Measurements from ENCODE around the gene SNURF. TPM values are rescaled to one million over a fixed set of nuclear protein-coding genes. Genes with fewer than 3 reads are reported as not detected.
"Not testable (repeated sequence)": the region's sequence is repeated elsewhere in the genome, so short reads cannot be mapped to it uniquely, and the experiment has no call there.

Gene SNURF
- total RNA-seq, 1 donor from 2014 or later: 33.1 TPM

- Mint-ChIP-seq H3K4me1 (no peaks in the 10 kb centered on the region), H3K36me3 (peaks cover 38% of the 10 kb centered on the region), H3K9me3 (peaks cover 20% of the 10 kb centered on the region), H3K27me3 (ENCODE audit: low read depth) (no peaks in the 10 kb centered on the region), H3K27ac (no peak overlapping the region), H3K4me3 (no peak overlapping the region)
- DNase-seq (ENCODE audit: low spot score in 2 of 2, unreplicated experiment in 2 of 2): no peak
- TF ChIP-seq, protein P1, sequence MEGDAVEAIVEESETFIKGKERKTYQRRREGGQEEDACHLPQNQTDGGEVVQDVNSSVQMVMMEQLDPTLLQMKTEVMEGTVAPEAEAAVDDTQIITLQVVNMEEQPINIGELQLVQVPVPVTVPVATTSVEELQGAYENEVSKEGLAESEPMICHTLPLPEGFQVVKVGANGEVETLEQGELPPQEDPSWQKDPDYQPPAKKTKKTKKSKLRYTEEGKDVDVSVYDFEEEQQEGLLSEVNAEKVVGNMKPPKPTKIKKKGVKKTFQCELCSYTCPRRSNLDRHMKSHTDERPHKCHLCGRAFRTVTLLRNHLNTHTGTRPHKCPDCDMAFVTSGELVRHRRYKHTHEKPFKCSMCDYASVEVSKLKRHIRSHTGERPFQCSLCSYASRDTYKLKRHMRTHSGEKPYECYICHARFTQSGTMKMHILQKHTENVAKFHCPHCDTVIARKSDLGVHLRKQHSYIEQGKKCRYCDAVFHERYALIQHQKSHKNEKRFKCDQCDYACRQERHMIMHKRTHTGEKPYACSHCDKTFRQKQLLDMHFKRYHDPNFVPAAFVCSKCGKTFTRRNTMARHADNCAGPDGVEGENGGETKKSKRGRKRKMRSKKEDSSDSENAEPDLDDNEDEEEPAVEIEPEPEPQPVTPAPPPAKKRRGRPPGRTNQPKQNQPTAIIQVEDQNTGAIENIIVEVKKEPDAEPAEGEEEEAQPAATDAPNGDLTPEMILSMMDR (IDR thresholded peaks at IDR 0.05; ENCODE audit: unreplicated experiment): no peak
These were observed 17.0 kb downstream of the SNURF start for GRCh38 chr15:24971772-24972171.

- Mint-ChIP-seq H3K9me3 (peaks cover 16% of the 10 kb centered on the region), H3K36me3 (peaks cover 35% of the 10 kb centered on the region)
- H3K4me3 Mint-ChIP-seq; H3K27ac Mint-ChIP-seq; DNase-seq (ENCODE audit: low spot score in 2 of 2, unreplicated experiment in 2 of 2); H3K27me3 Mint-ChIP-seq (ENCODE audit: low read depth); H3K4me1 Mint-ChIP-seq: not testable (repeated sequence)
These were observed 17.9 kb downstream of the SNURF start for GRCh38 chr15:24972707-24973106.

- Mint-ChIP-seq H3K27ac (no peak overlapping the region), H3K4me3 (no peak overlapping the region), H3K4me1 (no peaks in the 10 kb centered on the region), H3K36me3 (peaks cover 43% of the 10 kb centered on the region), H3K27me3 (ENCODE audit: low read depth) (no peaks in the 10 kb centered on the region), H3K9me3 (peaks cover 21% of the 10 kb centered on the region)
- TF ChIP-seq, protein P1 (IDR thresholded peaks at IDR 0.05; ENCODE audit: unreplicated experiment): no peak
- no peak for DNase-seq (ENCODE audit: low spot score in 2 of 2, unreplicated experiment in 2 of 2)
These were observed 22.1 kb downstream of the SNURF start for GRCh38 chr15:24976932-24977331.

DNA sequence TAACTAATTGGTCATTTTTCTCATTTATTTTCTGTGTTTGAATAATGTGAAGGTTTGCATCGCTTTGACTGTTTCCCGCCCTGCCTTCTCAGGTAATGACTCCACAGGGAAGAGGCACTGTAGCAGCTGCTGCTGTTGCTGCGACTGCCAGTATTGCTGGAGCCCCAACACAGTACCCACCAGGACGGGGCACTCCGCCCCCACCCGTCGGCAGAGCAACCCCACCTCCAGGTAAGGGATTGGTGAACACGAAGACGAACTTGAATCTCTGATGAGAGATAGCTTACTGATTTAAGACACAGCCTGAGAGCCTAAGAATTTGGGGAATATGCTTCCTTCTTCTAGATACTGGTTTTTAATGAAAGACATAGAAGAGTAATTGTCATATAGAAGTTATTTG lies 22.9 kb downstream of the SNURF start:
- Mint-ChIP-seq H3K4me3 (no peak overlapping the region), H3K9me3 (peaks cover 21% of the 10 kb centered on the region), H3K4me1 (no peaks in the 10 kb centered on the region), H3K27me3 (ENCODE audit: low read depth) (no peaks in the 10 kb centered on the region), H3K36me3 (peaks cover 48% of the 10 kb centered on the region), H3K27ac (no peak overlapping the region)
- TF ChIP-seq, protein P1 (IDR thresholded peaks at IDR 0.05; ENCODE audit: unreplicated experiment): no peak
- DNase-seq (ENCODE audit: low spot score in 2 of 2, unreplicated experiment in 2 of 2): no peak

GRCh38 chr15:24985224-24985623 lies 30.4 kb downstream of the SNURF start:
- H3K4me3 Mint-ChIP-seq: no peak overlapping the region
- no peak for DNase-seq (ENCODE audit: low spot score in 2 of 2, unreplicated experiment in 2 of 2)
- peaks cover 34% of the 10 kb centered on the region for H3K9me3 Mint-ChIP-seq
- H3K4me1 Mint-ChIP-seq: no peaks in the 10 kb centered on the region
- H3K27me3 Mint-ChIP-seq (ENCODE audit: low read depth): no peaks in the 10 kb centered on the region
- peaks cover 22% of the 10 kb centered on the region for H3K36me3 Mint-ChIP-seq
- TF ChIP-seq, protein P1 (IDR thresholded peaks at IDR 0.05; ENCODE audit: unreplicated experiment): no peak
- H3K27ac Mint-ChIP-seq: no peak overlapping the region

GRCh38 chr15:24986653-24987052 lies 31.9 kb downstream of the SNURF start:
- no peaks in the 10 kb centered on the region for H3K4me1 Mint-ChIP-seq
- no peak for DNase-seq (ENCODE audit: low spot score in 2 of 2, unreplicated experiment in 2 of 2)
- H3K4me3 Mint-ChIP-seq: no peak overlapping the region
- TF ChIP-seq, protein P1 (IDR thresholded peaks at IDR 0.05; ENCODE audit: unreplicated experiment): no peak
- H3K27ac Mint-ChIP-seq: no peak overlapping the region
- H3K27me3 Mint-ChIP-seq (ENCODE audit: low read depth): no peaks in the 10 kb centered on the region
- peaks cover 19% of the 10 kb centered on the region for H3K36me3 Mint-ChIP-seq
- peaks cover 31% of the 10 kb centered on the region for H3K9me3 Mint-ChIP-seq

Other genes with a start within 250 kb of the SNURF start
- 156 to 164 TPM (median 160 TPM) in 3 replicates for gene SNRPN, start within 50 bp of the SNURF start, total RNA-seq

Data from mesothelial cell of epicardium (in vitro differentiated cells).